ENCODE measurements around the gene ASIP. TPM values are rescaled to one million over a fixed set of nuclear protein-coding genes. Genes with fewer than 3 reads are reported as not detected.

ASIP gene
- total RNA-seq, 1 experiment from 2014 or later: not detected

GRCh38 chr20:34232494-34233087 is 8.6 kb upstream of the ASIP start:
- peaks cover 5% of the 10 kb centered on the region for H3K36me3 Mint-ChIP-seq (ENCODE audit: insufficient read depth, unreplicated experiment)
- no peak for DNase-seq (ENCODE audit: unreplicated experiment)
- no peak for TF ChIP-seq CTCF (IDR thresholded peaks at IDR 0.05; ENCODE audit: unreplicated experiment)
- no peak overlapping the region for H3K27ac Mint-ChIP-seq (ENCODE audit: low read depth, unreplicated experiment)
- no TSS peak for BruUV-seq (replicated peaks)
- peaks cover 24% of the 10 kb centered on the region for H3K27me3 Mint-ChIP-seq (ENCODE audit: insufficient read depth, unreplicated experiment)
- POLR2A ChIA-PET: interaction anchor here (1.4 kb wide), 1 partner anchor 10 kb away, joined by 7 read pairs; no protein-coding TSS in a partner anchor
- no peaks in the 10 kb centered on the region for H3K4me1 Mint-ChIP-seq (ENCODE audit: insufficient read depth, unreplicated experiment)
- intact Hi-C loops (cut with micrococcal nuclease): no loop called here
- CTCF ChIA-PET: no interaction called here
- peaks cover 30% of the 10 kb centered on the region for H3K9me3 Mint-ChIP-seq (ENCODE audit: unreplicated experiment)
- no peak overlapping the region for H3K4me3 Mint-ChIP-seq (ENCODE audit: unreplicated experiment)

DNA sequence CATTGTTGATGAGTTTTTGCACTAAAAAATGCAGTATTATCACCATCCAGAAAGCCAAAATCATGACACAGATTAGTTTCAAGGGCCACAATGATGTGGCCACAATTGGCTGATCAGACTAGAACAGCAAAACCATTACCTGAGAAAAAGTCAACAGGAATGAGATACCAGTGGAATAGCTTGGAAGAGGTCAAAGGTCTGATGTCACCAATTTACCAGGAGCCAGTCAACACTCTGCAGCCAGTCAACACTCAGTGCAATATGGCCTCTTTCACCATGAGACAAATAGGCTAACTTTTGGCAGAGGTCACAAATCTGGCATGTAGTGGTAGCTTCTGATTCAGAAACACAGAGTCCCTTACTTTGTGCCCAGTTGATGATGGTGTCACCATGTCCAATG is 7.5 kb upstream of the ASIP start:
- Mint-ChIP-seq H3K4me3 (ENCODE audit: unreplicated experiment) (no peak overlapping the region), H3K36me3 (ENCODE audit: insufficient read depth, unreplicated experiment) (peaks cover 5% of the 10 kb centered on the region), H3K4me1 (ENCODE audit: insufficient read depth, unreplicated experiment) (no peaks in the 10 kb centered on the region), H3K9me3 (ENCODE audit: unreplicated experiment) (peaks cover 41% of the 10 kb centered on the region), H3K27me3 (ENCODE audit: insufficient read depth, unreplicated experiment) (peaks cover 35% of the 10 kb centered on the region), H3K27ac (ENCODE audit: low read depth, unreplicated experiment) (no peak overlapping the region)
- BruUV-seq (replicated peaks): no TSS peak
- ChIA-PET POLR2A (interaction anchor here (1.3 kb wide), 1 partner anchor 11 kb away, joined by 4 read pairs; no protein-coding TSS in a partner anchor), CTCF (interaction anchor here (0.6 kb wide), 1 partner anchor 20 kb away, joined by 3 read pairs; no protein-coding TSS in a partner anchor)
- DNase-seq (ENCODE audit: unreplicated experiment): no peak
- no peak for TF ChIP-seq CTCF (IDR thresholded peaks at IDR 0.05; ENCODE audit: unreplicated experiment)
- intact Hi-C loops (cut with micrococcal nuclease): no loop called here

GRCh38 chr20:34235875-34236274 is 5.3 kb upstream of the ASIP start:
- no TSS peak for BruUV-seq (replicated peaks)
- ChIA-PET POLR2A (no interaction called here), CTCF (interaction anchor here (0.6 kb wide), 1 partner anchor 75 kb away, joined by 3 read pairs; no protein-coding TSS in a partner anchor)
- intact Hi-C loops (cut with micrococcal nuclease): no loop called here
- no peak overlapping the region for H3K27ac Mint-ChIP-seq (ENCODE audit: low read depth, unreplicated experiment)
- H3K36me3 Mint-ChIP-seq (ENCODE audit: insufficient read depth, unreplicated experiment): peaks cover 5% of the 10 kb centered on the region
- DNase-seq (ENCODE audit: unreplicated experiment): no peak
- peaks cover 48% of the 10 kb centered on the region for H3K9me3 Mint-ChIP-seq (ENCODE audit: unreplicated experiment)
- no peak overlapping the region for H3K4me3 Mint-ChIP-seq (ENCODE audit: unreplicated experiment)
- peaks cover 57% of the 10 kb centered on the region for H3K27me3 Mint-ChIP-seq (ENCODE audit: insufficient read depth, unreplicated experiment)
- no peaks in the 10 kb centered on the region for H3K4me1 Mint-ChIP-seq (ENCODE audit: insufficient read depth, unreplicated experiment)
- TF ChIP-seq CTCF (IDR thresholded peaks at IDR 0.05; ENCODE audit: unreplicated experiment): no peak

DNA sequence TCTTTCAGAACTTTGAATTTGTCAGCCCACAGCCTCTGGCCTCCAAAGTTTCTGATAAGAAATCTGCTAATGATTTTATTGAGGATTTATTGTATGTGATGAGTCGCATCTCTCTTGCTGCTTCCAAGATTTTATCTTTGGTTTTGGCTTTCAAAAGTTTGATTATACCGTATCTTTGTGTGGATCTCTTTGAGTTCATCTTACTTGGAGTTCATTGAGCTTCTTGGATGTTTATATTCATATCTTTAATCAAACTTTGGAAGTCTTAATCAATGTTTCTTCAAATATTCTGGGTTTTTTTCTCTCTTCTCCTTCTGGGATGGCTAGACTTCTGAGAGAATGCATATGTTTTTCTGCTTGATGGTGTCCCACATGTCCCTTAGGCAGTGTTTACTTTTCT is 3.3 kb upstream of the ASIP start:
- H3K4me3 Mint-ChIP-seq (ENCODE audit: unreplicated experiment): no peak overlapping the region
- H3K27ac Mint-ChIP-seq (ENCODE audit: low read depth, unreplicated experiment): no peak overlapping the region
- peaks cover 72% of the 10 kb centered on the region for H3K27me3 Mint-ChIP-seq (ENCODE audit: insufficient read depth, unreplicated experiment)
- no peaks in the 10 kb centered on the region for H3K4me1 Mint-ChIP-seq (ENCODE audit: insufficient read depth, unreplicated experiment)
- peaks cover 5% of the 10 kb centered on the region for H3K36me3 Mint-ChIP-seq (ENCODE audit: insufficient read depth, unreplicated experiment)
- BruUV-seq (replicated peaks): no TSS peak
- ChIA-PET CTCF (no interaction called here), POLR2A (interaction anchor here (1.0 kb wide), 1 partner anchor 16 kb away, joined by 3 read pairs; no protein-coding TSS in a partner anchor)
- DNase-seq (ENCODE audit: unreplicated experiment): no peak
- no peak for TF ChIP-seq CTCF (IDR thresholded peaks at IDR 0.05; ENCODE audit: unreplicated experiment)
- intact Hi-C loops (cut with micrococcal nuclease): no loop called here
- H3K9me3 Mint-ChIP-seq (ENCODE audit: unreplicated experiment): peaks cover 42% of the 10 kb centered on the region
